Measurements from ENCODE around the gene PMFBP1. TPM values are rescaled to one million over a fixed set of nuclear protein-coding genes. Genes with fewer than 3 reads are reported as not detected.

The PMFBP1 gene, protein sequence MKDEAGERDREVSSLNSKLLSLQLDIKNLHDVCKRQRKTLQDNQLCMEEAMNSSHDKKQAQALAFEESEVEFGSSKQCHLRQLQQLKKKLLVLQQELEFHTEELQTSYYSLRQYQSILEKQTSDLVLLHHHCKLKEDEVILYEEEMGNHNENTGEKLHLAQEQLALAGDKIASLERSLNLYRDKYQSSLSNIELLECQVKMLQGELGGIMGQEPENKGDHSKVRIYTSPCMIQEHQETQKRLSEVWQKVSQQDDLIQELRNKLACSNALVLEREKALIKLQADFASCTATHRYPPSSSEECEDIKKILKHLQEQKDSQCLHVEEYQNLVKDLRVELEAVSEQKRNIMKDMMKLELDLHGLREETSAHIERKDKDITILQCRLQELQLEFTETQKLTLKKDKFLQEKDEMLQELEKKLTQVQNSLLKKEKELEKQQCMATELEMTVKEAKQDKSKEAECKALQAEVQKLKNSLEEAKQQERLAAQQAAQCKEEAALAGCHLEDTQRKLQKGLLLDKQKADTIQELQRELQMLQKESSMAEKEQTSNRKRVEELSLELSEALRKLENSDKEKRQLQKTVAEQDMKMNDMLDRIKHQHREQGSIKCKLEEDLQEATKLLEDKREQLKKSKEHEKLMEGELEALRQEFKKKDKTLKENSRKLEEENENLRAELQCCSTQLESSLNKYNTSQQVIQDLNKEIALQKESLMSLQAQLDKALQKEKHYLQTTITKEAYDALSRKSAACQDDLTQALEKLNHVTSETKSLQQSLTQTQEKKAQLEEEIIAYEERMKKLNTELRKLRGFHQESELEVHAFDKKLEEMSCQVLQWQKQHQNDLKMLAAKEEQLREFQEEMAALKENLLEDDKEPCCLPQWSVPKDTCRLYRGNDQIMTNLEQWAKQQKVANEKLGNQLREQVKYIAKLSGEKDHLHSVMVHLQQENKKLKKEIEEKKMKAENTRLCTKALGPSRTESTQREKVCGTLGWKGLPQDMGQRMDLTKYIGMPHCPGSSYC
- total RNA-seq: under 1 TPM; 0.57 to 0.60 TPM
- long read RNA-seq, donor 1: 0 reads
- long read RNA-seq, donor 2: 0 reads

DNA sequence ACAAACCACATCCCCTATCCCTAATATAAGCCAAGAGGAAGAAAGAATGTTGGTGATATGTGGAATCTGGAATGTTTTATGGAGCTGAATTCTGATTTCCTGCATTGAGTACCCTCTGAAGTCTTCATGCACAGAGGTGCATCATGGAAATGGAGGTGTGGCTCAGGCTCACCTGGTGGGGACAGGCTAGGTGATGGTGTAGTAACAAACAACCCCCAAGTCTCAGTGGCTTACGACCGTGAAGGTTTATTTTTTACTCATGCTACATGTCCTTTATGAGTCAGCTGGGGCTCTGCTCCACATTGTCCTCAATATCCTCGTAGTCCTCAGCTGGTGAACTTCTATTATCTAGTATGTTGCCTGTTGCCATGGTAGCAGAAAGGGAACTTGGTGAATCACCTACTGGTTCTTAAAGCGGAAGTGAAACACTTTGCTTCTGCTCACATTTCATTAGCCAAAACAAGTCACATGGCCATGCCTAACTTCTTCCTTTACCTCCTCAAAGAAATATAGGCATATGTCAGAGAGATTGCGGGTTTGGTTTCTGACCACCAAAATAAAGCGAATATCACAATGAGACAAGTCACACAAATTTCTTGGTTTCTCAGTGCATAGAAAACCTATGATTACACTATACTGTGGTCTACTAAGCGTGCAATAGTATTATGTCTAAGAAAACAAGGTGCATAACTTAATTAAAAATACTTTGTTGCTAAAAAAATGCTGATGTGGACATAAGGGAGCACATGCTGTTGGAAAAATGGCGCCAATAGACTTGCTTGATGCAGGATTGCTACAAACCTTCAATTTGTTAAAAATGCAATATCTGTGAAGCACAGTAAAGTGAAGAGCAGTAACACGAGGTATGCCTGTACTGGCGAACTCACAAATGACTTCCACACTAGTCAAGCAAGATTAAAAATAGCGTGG, at the start of gene PMFBP1:
Gene PMFBP1, minus strand, starts transcription at position 51 of the 930 bp plus-strand sequence. CDS start 947 bp downstream, outside the sequence.
- no peak for DNase-seq (ENCODE audit: low spot score)
- intact Hi-C loops (cut with DNase I): no loop called here

DNA sequence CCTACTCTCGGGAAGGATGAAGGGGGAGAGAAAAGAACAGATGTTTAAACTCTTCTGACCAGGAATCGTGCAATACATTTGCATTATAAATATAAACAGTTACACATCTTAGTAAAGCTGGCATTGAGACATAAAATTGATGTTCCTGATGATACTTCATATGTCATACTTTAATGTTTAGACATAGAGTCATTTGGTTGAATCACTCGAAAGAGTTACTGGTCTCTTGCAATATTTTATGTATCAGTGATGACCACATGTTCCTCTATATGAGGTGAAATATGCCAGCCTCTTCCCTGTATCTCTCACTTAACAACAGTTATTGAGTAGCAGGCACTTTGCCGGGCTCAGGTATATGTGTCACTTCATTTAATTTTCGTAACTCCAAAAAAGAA, 49.7 kb upstream of the PMFBP1 start:
- intact Hi-C loops (cut with DNase I): no loop called here
- DNase-seq (ENCODE audit: low spot score): no peak

DNA sequence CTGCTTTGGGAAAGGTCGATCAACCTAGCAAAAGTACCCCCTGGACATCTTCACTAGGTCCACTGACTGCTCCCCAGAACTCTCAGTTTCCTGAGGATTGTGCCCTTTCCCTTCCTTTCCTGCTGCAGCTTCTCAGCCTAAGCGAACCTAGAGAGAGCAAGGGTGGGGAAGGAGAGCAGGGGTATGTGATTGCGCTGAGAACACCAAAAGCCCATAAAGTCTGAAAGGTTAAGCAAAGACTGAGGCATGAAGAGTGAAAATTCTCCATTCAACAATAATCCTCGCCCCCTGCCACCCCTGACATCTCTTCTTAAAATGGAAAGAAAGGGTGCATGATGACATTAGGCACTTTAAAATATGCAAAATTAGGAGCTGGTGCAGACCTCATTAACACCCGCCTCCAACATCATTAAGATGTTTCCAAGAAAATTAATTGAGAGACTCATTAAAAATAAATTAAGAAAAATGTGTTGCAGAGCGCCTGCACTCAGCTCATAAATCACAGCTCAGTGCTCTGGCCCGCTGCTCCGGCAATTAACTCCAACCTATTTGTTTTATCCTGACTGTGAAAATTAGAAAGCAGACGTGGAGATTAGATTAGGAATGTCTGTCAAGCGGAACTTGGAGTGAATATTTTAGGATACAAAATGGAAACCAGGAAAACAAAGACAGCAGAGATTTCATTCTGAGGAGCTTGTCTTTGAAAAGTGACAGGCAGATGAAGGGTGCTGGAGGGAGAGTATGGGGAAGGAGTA, 49.1 kb upstream of the PMFBP1 start:
- intact Hi-C loops (cut with DNase I): no loop called here
- DNase-seq (ENCODE audit: low spot score): no peak

DNA sequence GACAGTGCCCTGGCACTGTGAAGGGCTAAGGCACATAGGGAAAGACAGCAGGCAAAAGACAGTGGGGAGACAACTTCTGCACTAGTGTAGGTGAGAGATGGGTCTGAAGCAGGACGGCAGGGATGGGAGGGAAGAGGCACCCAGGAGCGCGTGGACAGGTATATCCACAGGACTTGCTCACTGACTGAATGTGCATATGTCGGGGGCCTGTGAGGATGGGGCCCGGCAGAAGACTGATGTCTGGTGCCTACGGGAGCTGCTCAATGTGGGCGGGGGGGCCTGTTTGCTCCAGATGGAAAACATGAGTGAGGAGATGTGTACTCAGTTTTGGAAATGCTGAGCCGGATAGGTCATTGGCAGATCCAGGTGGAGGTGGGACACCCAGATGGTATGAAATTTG, 47.3 kb upstream of the PMFBP1 start:
- intact Hi-C loops (cut with DNase I): no loop called here
- peak; percentile 61 for DNase-seq (ENCODE audit: low spot score)

DNA sequence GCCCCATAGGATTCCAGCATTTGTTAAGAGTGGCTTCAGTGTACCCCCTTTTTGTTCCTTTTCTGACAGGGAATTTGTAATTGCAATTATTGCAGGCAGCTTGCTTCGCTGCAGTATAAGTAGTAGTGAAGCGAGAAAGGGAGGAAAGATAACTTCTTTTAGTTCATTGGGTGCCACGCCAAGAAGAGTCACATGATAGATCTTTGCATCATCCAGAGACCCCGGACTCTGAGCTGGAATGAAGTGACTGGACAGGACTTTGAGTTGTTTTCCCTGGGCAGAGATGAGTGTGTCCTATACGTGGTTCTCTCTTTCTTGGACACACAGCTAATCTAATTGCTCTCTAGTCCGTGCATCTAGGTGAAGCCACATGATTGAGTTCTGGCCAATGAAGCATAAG, 44.8 kb upstream of the PMFBP1 start:
- intact Hi-C loops (cut with DNase I): no loop called here

DNA sequence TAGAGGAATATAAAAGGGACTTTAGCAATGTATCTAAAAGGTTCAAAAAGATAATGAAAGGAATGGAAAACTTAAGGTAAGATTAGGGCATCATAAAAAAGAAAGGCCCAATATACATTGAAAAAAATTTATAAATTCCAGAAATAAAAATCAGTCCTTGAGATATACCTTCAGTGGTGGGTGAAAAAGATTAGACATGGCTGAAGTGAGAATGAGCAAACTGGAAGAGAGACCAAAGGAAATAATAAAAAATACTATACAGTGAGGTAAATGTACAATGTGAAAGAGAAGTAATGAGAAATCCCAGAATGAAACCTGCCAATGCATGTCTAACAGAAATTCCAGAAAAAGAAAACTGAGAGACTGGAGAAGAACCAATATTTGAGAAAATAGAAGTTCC, 42.9 kb upstream of the PMFBP1 start:
- intact Hi-C loops (cut with DNase I): no loop called here
- DNase-seq (ENCODE audit: low spot score): no peak

More for the DNA sequence above, 44.8 kb upstream of the PMFBP1 start:
- DNase-seq (ENCODE audit: low spot score): no peak

DNA sequence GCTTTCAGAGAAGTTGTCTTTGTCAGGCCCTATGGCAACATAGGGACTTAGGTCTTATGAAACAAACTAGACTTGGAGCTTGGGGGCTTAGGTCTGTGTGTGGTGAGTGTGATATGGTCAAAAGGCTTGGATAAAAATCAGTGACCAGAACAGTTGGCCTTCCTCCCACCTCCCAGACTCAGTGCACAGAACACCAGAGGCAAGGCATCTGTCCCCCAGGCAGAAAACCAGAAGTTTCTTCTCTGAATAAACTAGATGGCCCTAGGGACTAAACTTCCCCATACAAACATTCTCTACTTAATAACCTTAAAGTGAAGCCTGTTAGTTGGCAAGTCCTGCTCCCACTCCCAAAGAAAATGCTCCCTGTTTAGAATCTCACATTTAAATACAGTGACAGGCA, 39.2 kb upstream of the PMFBP1 start:
- DNase-seq (ENCODE audit: low spot score): no peak
- intact Hi-C loops (cut with DNase I): no loop called here

DNA sequence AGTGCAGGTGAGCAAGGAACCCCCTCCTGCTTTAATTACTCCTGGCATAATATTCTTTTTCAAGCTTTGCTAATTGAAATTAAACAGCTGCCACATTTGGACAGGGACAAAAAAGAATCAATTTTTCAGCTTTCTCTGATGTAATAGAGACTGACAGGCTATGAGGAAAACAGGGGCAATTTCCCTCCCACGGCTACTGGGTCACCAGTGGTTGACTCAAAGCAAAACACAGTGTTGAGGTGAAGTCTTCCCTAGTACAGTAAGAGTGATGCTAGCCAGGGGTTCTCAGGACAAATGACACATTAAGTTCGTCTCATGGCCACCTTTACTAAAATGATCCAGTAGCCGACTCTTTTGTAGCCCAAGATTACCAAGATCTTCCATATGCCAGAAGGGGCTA, 38.6 kb upstream of the PMFBP1 start:
- intact Hi-C loops (cut with DNase I): no loop called here
- no peak for DNase-seq (ENCODE audit: low spot score)

DNA sequence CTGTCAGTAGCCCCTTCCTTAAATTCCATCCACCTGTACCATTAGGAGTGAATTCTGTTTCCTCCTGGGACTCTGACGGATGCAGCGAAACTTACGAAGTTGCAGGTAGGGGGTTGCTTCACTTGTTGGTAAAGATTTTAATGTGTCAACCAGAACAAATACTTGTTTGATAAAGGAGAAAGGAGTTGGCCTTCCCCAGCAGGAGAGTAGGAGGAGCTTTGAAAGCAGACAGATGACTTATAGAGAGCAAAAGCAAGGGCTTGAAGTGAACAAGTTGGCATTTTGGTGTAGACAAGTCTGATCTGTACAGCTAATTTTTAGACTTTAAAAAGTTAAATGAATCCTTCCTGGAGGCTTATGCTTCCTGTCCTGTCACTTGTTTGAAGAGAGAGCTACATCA, 38.1 kb upstream of the PMFBP1 start:
- no peak for DNase-seq (ENCODE audit: low spot score)
- intact Hi-C loops (cut with DNase I): no loop called here

DNA sequence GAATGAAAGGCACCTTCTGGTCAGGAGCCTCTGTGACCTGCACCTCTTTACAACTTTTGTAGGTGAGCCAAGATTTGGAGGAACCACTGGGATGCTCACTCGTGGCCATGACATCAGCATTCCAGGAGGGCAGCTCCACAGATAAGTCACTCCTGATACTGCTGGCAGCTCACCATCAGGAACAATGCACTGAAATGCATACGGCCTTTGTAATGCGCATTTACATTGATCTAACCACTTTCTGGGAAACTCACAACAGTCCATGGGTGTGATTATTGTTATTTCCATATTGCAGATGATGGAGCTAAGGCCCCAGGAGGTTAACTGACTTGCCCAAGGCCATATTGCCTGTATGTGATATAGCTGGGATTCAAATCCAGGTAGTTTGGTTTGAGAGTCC, 34.3 kb upstream of the PMFBP1 start:
- DNase-seq (ENCODE audit: low spot score): no peak
- intact Hi-C loops (cut with DNase I): no loop called here

DNA sequence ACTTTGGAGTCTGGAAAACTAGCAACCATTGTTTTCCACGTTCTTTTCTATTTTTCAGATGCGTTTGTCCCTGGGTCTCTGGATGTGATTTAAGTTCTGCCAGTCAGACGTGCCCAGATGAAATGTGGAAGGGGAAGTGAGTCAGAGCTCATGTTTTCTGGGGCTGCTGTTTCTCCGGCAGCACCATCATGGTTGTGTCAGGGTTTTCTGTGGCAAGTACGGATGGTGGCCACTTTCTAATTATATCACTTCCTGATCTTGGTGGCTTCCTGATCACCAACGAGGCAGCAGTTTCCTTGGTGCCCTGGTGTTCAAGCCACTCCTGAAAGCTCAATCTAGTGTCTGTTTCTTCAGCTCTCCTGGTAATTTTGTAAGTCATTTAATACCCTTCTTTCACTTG, 31.4 kb upstream of the PMFBP1 start:
- DNase-seq (ENCODE audit: low spot score): no peak

DNA sequence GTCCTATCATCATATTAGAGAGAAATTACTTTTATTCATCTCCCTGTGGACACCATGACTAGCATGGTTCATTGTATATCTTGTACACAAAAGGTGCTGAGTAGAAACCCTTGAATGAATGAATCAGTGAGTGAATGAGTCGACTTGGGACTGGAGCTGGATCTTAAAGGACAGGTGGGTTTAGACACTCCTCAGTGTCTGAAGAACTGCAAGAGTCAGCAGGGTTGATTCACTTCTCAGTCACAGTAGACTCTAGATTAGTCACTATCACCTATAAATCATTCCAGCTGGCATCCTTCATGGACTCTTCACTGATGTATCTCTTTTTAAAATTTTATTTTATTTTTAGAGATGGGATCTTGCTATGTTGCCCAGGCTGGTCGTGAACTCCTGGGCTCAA, 30.1 kb upstream of the PMFBP1 start:
- intact Hi-C loops (cut with DNase I): no loop called here
- DNase-seq (ENCODE audit: low spot score): no peak

More for the DNA sequence above, 31.4 kb upstream of the PMFBP1 start:
- intact Hi-C loops (cut with DNase I): no loop called here

DNA sequence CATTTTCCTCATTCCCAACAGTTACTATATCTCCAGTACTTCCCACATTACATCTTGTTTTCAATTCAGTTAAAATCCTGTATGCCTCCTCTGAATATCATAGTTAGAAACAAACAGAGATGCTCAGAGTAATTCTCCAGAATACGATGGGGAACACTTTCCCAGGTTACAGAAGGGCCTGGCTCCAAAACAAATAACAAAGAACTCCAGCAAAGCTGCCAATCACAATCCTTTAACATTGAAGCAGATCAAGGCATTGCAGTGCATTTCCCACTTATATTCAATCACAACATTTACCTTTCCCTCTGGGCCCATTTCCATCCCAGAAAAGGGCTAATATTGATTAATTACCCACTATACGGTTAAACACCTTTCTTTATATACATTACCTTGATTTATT, 29.4 kb upstream of the PMFBP1 start:
- intact Hi-C loops (cut with DNase I): no loop called here
- DNase-seq (ENCODE audit: low spot score): no peak

DNA sequence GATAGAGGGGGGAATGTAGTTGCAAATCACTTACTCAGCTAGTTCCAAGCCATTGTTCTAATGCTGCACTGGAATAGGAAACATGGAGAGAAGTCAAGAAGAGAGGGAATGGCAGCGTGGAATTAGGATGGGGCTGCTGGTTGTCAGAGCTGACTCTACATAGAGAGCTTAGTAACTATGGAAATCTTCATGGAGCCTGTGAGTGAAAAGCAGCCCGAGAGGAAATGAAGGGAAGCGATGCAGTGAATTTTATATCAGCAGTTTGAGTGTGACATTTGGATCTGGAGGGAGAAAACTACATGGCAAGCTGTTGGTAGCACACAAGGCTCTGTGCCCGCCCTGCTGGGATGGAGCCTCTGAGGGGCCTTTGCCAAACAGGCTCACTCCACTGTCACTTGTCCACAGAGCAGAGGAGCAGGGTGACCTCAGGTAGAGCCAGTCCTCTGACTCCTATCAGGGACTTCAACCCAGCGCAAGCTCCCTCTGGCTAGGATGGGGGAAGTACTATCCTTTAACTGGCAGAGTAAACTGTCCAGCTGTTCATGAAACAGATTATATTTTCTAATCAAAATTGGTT, 27.9 kb upstream of the PMFBP1 start:
- intact Hi-C loops (cut with DNase I): no loop called here
- DNase-seq (ENCODE audit: low spot score): no peak

DNA sequence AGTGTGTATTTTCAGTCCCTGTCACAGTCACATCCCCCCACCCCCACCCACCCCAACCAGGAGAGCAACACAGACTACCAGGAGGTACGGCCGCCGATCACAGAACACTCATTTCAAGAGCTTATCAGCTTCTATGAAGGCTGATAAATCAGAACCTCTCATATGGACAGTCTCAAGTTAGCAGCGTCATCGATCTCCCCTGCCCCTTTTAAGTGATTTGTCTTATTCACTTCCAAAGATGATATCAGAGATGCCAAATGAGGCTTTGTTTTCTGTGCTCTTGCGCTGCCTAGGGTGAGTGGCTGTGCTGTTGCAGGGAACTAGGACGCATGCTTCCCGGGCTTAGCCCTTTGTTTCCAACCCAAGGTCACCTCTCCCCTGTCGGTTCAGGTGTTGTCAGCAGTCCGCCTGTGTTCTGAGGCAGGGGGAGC, 26.8 kb upstream of the PMFBP1 start:
- intact Hi-C loops (cut with DNase I): no loop called here

DNA sequence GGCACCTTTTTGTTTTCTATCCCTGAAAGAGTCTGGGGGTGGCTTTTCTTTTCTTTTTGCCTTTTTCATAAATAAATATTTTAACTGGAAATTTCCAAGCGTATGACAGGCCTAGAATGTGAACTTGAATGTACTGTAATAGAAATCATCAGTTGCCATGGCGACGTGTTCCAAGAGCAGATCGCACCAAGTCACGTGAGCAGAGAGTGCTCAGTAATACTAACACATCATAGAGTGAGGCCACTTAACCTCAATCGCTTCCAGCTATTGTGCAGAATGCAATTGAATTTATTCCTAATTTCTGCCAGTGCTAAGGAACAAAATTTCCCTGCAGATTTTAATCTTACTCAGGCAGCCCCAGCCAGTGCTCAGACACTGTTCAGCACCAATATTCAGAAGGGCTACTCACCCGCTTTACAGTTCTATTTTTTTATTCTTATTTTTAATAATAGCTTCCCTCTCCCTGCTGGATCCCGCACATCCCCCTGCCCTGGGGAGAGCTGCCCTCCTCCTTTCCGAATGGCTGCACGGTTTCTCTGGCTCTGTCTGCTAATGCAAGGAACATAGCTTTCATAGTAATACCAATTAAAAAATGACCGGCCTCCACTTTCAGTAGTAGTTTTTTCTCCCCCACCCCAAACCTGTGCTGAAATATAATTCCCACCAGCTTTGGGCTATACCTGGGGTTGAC, 26.2 kb upstream of the PMFBP1 start:
- intact Hi-C loops (cut with DNase I): no loop called here

More for the DNA sequence above, 26.8 kb upstream of the PMFBP1 start:
- no peak for DNase-seq (ENCODE audit: low spot score)

DNA sequence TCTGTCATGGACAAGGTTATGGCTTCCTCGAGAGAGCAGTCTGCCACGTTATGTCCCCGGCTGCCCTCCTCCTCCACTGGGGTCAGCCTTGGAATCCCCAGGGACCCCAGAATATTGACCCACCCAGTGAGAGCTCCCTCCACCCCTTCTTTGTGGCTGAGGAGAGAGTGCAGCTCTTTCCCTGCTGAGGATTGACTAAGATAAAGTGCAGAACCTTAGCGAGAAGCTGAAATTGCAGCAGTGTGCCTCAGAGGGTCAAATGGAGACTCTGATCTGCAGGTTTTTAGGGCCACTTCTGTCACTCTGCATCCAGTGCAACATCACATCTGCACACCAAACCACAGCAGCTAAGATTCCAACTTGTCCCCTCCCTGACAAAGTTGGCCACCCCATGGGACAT, 25.6 kb upstream of the PMFBP1 start:
- DNase-seq (ENCODE audit: low spot score): no peak
- intact Hi-C loops (cut with DNase I): no loop called here

More for the DNA sequence above, 26.2 kb upstream of the PMFBP1 start:
- DNase-seq (ENCODE audit: low spot score): no peak

Measured in posterior vena cava (tissue), 2 donors.